ENCODE results near the gene AIRE. TPM values are rescaled to one million over a fixed set of nuclear protein-coding genes. Genes with fewer than 3 reads are reported as not detected.

AIRE gene
- total RNA-seq, 1 experiment from 2014 or later: not detected

Other genes with a start within 250 kb of the AIRE start
- 45.2 and 51.7 TPM in 2 replicates for gene PWP2, start 178.5 kb upstream of the AIRE start, total RNA-seq (2014; rRNA removed; shearing (Covaris generic); ENCODE audit: low replicate concordance)
- 41.1 and 42.6 TPM in 2 replicates for gene GATD3, start 152.2 kb upstream of the AIRE start, total RNA-seq (2014; rRNA removed; shearing (Covaris generic); ENCODE audit: low replicate concordance)
- gene ICOSLG, start 44.9 kb upstream of the AIRE start, total RNA-seq (2014; rRNA removed; shearing (Covaris generic); ENCODE audit: low replicate concordance): 0.10 and 0.30 TPM in 2 replicates
- not detected in 2 replicates for gene DNMT3L, start 24.0 kb upstream of the AIRE start, total RNA-seq (2014; rRNA removed; shearing (Covaris generic); ENCODE audit: low replicate concordance)
- 111 and 175 TPM in 2 replicates for gene PFKL, start 14.2 kb downstream of the AIRE start, total RNA-seq (2014; rRNA removed; shearing (Covaris generic); ENCODE audit: low replicate concordance)
- gene CFAP410, start 53.5 kb downstream of the AIRE start, total RNA-seq (2014; rRNA removed; shearing (Covaris generic); ENCODE audit: low replicate concordance): 24.3 and 34.9 TPM in 2 replicates
- 0.13 TPM in 1 of 2 replicates, not detected in the other for gene TRPM2, start 67.7 kb downstream of the AIRE start, total RNA-seq (2014; rRNA removed; shearing (Covaris generic); ENCODE audit: low replicate concordance)
- 1.2 and 1.4 TPM in 2 replicates for gene LRRC3, start 169.6 kb downstream of the AIRE start, total RNA-seq (2014; rRNA removed; shearing (Covaris generic); ENCODE audit: low replicate concordance)